DMS53 (cell line): ENCODE results near the gene CEPT1.
"Not testable (repeated sequence)": the region's sequence is repeated elsewhere in the genome, so short reads cannot be mapped to it uniquely, and the experiment has no call there.

Source experiments
- DNase-seq: peaks from one replicate; lab custom pipeline; 2025; lab: John Stamatoyannopoulos, UW

The CEPT1 gene

GRCh38 chr1:111209622-111210021 lies 69.6 kb downstream of the CEPT1 start:
- no peak for DNase-seq

DNA sequence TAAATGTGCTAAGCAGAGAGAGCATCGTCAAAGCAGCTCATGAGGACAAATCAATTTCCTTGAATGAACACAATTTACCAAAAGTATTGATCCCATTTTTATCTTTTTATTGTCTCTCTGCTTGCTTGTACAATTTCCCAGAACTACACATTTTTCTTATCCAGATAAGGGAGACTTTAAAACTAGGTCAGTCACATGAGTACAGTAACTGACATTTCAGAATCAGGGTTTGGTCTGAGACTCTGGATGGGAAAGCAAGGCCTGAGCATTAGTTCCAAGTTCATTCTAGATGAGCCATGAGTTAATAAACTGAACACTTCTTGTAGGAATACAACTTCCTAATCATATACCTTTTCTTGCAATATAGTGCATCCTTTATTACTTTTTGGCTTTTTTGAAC lies 71.9 kb downstream of the CEPT1 start:
- DNase-seq = no peak

- no peak for DNase-seq
These were observed 72.8 kb downstream of the CEPT1 start for GRCh38 chr1:111212634-111213335.

- no peak for DNase-seq
These were observed 73.4 kb downstream of the CEPT1 start for GRCh38 chr1:111213412-111213811.

GRCh38 chr1:111214074-111214801 lies 74.2 kb downstream of the CEPT1 start:
- DNase-seq = no peak

GRCh38 chr1:111214884-111215283 lies 74.9 kb downstream of the CEPT1 start:
- no peak for DNase-seq

- not testable (repeated sequence) for DNase-seq
These were observed 75.3 kb downstream of the CEPT1 start for GRCh38 chr1:111215285-111215684.

- no peak for DNase-seq
These were observed 76.7 kb downstream of the CEPT1 start for GRCh38 chr1:111216751-111217150.

DNA sequence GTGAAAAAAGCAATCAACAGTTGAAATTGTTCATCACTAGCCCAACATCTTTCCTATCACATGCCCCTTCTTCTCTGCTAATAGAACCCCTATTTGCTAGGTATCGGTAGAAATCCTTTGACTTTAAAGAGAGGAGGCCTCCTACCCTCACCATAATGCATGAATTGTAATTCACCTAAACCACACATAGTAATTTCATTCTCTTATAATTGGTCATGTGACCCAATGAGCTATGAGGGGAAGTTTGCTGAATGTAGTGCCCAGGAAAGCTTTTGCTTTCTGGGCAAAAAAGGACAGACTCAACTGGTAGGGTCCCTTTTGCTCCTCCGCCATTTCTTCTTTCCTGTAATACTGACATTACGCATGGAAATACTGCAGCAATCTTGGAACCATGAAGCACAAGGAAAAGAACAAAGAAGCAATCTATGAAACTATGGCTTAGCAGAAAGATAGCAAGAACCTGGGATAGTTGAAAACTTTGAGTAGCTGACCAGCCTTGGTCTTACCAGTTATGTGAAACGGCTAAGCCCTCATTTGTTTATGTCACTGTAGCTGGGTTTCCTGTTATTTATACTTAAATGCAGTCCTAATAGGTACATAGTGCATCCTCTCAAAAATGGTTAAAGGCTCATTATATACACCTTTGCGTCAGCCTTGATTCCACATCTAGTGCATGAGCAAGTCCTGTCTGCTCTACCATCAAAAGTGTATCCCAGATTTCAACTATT lies 77.3 kb downstream of the CEPT1 start:
- DNase-seq = no peak

DNA sequence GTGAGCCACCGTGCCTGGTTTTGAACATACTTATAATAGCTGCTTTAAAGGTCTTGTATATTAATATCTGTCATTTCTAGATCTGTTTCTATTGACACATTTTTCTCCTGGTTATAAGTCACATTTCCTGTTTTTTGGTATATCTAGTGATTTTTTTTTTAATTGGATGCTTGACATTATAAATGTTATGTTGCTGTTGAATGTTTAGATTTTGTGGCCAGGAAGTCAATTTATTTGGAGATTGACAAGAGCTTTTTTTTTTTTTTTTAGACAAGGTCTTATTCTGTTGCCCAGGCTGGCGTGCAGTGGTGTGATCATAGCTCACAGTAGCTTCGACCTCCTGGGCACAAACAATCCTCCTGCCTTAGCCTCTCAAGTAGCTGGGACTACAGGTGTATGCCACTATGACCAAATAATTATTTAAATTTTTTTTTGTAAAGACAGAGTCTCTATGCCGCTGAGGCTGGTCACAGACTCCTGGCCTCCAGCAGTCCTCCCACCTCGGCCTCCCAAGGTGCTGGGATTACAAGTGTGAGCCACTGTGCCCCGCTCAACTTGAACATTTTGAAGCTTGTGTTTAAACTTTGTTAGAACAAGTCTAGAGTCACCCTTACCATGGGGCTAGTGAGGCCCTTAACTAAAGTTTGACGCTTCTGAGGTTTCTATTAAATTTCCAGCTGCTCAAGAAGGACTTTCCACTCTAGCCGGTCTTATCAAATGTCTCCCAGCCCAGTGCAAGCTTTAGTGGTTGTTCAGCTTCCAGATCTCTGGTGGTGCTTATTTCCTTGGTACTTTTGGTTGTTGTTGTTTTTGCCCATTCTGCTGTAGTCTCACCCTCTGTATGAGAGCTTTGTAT lies 78.9 kb downstream of the CEPT1 start:
- DNase-seq = no peak

DNA sequence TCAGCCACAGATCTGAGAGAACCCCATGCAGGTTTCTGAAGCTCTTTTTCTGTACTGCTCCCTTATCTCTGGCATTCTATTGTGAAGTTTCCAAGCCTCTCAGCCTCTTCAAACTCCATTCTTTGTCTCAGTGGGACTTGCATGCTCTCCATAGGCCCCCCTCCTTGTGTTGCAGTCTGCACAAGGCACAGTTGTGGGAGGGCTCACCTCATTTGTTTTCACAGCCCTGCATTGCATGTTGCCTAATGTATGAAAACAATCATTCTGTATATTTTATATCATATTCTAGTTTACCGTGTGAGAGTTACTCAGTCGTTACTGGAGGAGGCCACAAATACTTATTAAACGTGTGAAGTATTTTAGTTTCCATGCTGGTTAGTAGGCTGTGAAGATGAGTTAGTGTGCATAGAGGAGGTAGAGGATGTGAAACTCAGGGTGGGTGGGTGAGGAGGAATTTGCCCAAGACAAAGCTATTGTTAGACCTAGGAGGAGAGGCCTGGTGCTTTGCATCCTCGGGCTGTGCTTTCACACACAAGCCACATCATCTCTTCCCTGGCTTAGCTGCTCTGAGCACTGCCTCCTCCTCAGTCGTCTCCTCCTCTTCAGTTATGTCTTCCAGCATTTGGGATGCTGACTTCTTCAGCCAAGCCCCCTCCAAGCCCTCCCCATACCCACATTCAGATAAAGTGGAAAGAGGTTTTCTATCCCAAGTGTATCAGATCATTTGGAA lies 79.7 kb downstream of the CEPT1 start:
- DNase-seq = no peak

- DNase-seq = no peak
These were observed 80.4 kb downstream of the CEPT1 start for GRCh38 chr1:111220302-111220890.

GRCh38 chr1:111221276-111221632 lies 81.2 kb downstream of the CEPT1 start:
- no peak for DNase-seq

- no peak for DNase-seq
These were observed 81.7 kb downstream of the CEPT1 start for GRCh38 chr1:111221633-111222291.

DNA sequence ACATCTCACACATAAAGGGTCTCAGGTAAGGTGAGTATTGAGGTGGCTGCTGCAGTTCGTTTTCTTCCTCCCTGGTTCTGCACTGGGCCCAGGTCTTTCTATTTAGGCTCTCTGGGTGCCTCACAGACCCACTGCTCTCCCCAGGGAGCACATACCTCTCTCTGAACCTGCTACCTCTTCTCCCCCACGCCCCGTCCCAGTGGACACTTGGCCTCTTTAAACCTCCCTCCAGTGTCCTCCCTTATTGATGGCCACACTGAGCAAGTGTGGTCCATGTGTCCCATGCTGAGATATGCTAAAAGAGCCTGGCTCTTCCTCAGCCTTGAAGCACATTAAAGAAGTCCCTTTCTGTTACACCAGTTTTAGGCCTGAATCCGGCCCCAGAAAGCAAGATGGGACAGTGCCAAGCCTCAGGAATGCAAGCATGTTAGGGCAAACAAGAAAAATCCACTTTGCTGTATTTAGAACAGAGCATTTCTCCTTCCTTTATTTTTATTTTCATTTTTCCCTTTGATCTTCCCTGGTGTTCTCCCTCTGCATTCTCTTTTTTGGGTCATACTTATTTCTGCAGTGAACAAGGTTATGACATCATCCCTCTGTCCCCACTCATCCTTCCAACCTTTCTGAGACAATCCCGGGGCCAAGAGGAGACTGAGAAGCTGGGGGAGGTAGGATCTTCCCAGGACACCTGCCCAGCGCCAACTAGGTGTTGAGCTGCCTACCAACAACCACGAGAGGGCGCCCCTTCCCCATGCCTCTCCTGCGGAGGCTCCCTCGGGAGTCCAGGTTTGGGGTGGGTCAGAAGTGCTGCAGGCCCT lies 82.5 kb downstream of the CEPT1 start:
- peak; percentile 89 for DNase-seq

DNA sequence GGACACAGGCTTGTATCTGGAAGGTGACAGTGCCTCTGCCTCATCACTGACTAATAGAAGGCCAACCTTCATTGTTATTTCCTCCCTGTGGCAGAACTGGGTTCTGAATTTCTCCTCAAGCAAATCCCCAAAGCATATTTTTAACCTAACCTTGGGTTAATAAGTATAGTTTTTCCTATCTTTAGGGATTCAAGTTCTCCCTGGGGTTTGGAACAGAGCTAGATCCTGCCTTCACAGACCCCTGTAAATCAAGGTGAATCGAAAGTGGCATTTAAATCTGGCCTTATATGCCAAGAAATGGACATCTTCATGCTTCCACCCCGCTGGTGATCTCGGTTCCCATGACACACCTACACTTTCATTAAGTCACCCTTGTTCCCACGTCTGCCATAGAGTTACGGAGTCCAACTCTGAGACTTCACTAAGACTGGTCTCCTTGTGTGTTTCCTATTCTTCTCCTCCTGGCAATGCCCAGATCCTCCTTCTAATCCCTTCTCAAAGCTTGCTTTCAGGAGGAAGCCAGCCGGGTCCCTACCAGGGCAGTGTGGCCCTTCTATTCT lies 83.2 kb downstream of the CEPT1 start:
- no peak for DNase-seq

- no peak for DNase-seq
These were observed 85.1 kb downstream of the CEPT1 start for GRCh38 chr1:111225091-111225490.

- DNase-seq = no peak
These were observed 85.8 kb downstream of the CEPT1 start for GRCh38 chr1:111225717-111226400.

DNA sequence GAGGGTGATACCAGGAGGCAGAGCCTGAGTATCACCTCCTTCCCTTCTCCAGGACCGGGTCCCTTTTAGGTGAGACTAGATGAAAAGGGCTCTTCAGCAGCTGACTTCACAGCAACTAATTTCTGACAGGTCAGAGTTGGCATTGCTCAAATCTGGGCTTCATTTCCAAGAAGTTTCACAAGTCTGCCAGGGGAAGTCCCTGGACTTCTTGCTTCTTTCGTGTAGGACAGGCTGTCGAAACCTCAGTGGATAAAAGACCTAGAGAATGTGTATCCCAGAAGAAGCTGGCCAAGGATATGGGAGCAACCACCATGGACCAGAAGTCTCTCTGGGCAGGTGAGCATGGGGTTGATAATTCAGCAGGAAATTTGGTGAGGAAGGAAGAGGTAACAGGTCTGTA lies 87.4 kb downstream of the CEPT1 start, which contains the start of gene CHI3L2:
Gene CHI3L2 (plus strand): TSS at position 280 of the 400 bp plus-strand sequence. CDS start 17 bp downstream, at position 297.
- no peak for DNase-seq
